ENCODE measurements around the gene TMEM59.
"Not testable (repeated sequence)": the region's sequence is repeated elsewhere in the genome, so short reads cannot be mapped to it uniquely, and the experiment has no call there.

TMEM59 gene

GRCh38 chr1:54052934-54053744 lies at the start of gene TMEM59, which contains the start of gene TCEANC2:
Gene TMEM59 (minus strand): TSS chr1:54053204. CDS start chr1:54053188, 16 bp downstream.
Gene TCEANC2 (plus strand): TSS chr1:54053608. CDS start chr1:54054423, 815 bp downstream.
- DNase-seq (ENCODE audit: insufficient read length, low spot score) = peak; percentile 86
- peak; percentile 56 for TF ChIP-seq POLR2A (IDR thresholded peaks at IDR 0.05; ENCODE audit: low read depth, low read length)
- FAIRE-seq = peak; percentile 86

GRCh38 chr1:54100500-54100899 lies 47.5 kb upstream of the TMEM59 start:
- no peak for TF ChIP-seq POLR2A (IDR thresholded peaks at IDR 0.05; ENCODE audit: low read depth, low read length)
- FAIRE-seq = no peak

GRCh38 chr1:54099061-54099610 lies 46.1 kb upstream of the TMEM59 start:
- TF ChIP-seq POLR2A (IDR thresholded peaks at IDR 0.05; ENCODE audit: low read depth, low read length) = no peak
- no peak for FAIRE-seq

More at GRCh38 chr1:54100500-54100899, 47.5 kb upstream of the TMEM59 start:
- no peak for DNase-seq (ENCODE audit: insufficient read length, low spot score)

GRCh38 chr1:54096877-54097240 lies 43.9 kb upstream of the TMEM59 start:
- FAIRE-seq = no peak
- no peak for DNase-seq (ENCODE audit: insufficient read length, low spot score)
- no peak for TF ChIP-seq POLR2A (IDR thresholded peaks at IDR 0.05; ENCODE audit: low read depth, low read length)

More at GRCh38 chr1:54099061-54099610, 46.1 kb upstream of the TMEM59 start:
- DNase-seq (ENCODE audit: insufficient read length, low spot score) = no peak

GRCh38 chr1:54096227-54096876 lies 43.3 kb upstream of the TMEM59 start:
- no peak for TF ChIP-seq POLR2A (IDR thresholded peaks at IDR 0.05; ENCODE audit: low read depth, low read length)
- DNase-seq (ENCODE audit: insufficient read length, low spot score) (no peak), FAIRE-seq (no peak)

- DNase-seq (ENCODE audit: insufficient read length, low spot score) = no peak
- no peak for FAIRE-seq
- no peak for TF ChIP-seq POLR2A (IDR thresholded peaks at IDR 0.05; ENCODE audit: low read depth, low read length)
These were observed 42.7 kb upstream of the TMEM59 start for GRCh38 chr1:54095546-54096226.

- not testable (repeated sequence) for FAIRE-seq; DNase-seq (ENCODE audit: insufficient read length, low spot score)
These were observed 41.7 kb upstream of the TMEM59 start for GRCh38 chr1:54094730-54095105.

GRCh38 chr1:54094001-54094729 lies 41.2 kb upstream of the TMEM59 start:
- DNase-seq (ENCODE audit: insufficient read length, low spot score) (no peak), FAIRE-seq (no peak)
- no peak for TF ChIP-seq POLR2A (IDR thresholded peaks at IDR 0.05; ENCODE audit: low read depth, low read length)

- DNase-seq (ENCODE audit: insufficient read length, low spot score) = no peak
- no peak for FAIRE-seq
- no peak for TF ChIP-seq POLR2A (IDR thresholded peaks at IDR 0.05; ENCODE audit: low read depth, low read length)
These were observed 38.7 kb upstream of the TMEM59 start for GRCh38 chr1:54091666-54092065.

GRCh38 chr1:54088385-54088784 lies 35.4 kb upstream of the TMEM59 start:
- no peak for TF ChIP-seq POLR2A (IDR thresholded peaks at IDR 0.05; ENCODE audit: low read depth, low read length)
- DNase-seq (ENCODE audit: insufficient read length, low spot score) (no peak), FAIRE-seq (no peak)

GRCh38 chr1:54086754-54087153 lies 33.8 kb upstream of the TMEM59 start:
- DNase-seq (ENCODE audit: insufficient read length, low spot score) = no peak
- no peak for TF ChIP-seq POLR2A (IDR thresholded peaks at IDR 0.05; ENCODE audit: low read depth, low read length)
- no peak for FAIRE-seq

- FAIRE-seq (no peak), DNase-seq (ENCODE audit: insufficient read length, low spot score) (no peak)
- no peak for TF ChIP-seq POLR2A (IDR thresholded peaks at IDR 0.05; ENCODE audit: low read depth, low read length)
These were observed 31.8 kb upstream of the TMEM59 start for GRCh38 chr1:54084794-54085193.
